ENCODE data around the gene GNG12. TPM values are rescaled to one million over a fixed set of nuclear protein-coding genes. Genes with fewer than 3 reads are reported as not detected.

The GNG12 gene
- total RNA-seq, 2 experiments from 2014 or later = not detected

DNA sequence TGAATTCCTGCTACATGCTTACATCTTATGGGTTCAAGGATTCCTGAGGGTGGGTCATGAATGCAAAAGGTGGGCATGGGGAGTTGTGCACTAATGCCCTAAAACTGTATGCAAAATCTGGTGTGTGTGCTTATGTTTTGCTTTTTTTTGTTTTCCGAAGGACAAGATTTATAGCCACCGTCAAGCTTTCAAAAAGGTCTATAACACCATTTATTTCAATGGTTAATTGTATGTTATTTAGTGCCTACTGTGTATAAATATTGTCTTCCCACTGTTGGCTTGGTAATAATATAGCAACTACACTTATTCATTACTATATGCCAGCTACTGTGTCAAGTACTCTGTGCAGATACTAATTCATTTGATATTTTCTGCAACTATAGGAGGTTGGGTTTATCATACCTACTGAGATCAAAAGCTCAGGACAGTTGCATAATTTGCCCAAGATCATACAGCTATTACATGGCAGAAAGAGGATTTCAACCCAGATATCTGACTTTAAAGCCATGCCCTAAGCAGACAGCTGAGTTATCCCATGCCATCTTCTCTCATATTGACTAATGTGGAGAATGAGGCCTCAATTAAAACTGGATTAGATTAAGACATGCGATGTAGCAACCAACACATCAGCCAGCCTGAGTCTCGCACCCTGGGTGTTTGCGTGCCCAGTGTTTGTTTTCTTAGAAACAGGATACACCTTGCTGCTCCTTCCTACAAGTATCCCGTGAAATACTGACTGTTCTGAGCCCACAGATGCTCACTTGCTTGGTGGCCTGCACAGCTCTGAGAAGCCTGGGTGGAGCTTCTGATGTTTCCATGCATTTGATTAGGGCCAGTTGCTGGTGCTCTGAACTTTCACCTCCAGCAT is 113.7 kb downstream of the GNG12 start:
- no peak for TF ChIP-seq CTCF (IDR thresholded peaks at IDR 0.05)
- H3K27me3 ChIP-seq (ENCODE audit: control insufficient read depth in 1 of 2, insufficient read depth in 2 of 2, low read length in 2 of 2) = no peaks in the 10 kb centered on the region
- Mint-ChIP-seq H3K4me3 (no peak overlapping the region), H3K27me3 (no peaks in the 10 kb centered on the region), H3K27ac (no peak overlapping the region), H3K9me3 (no peaks in the 10 kb centered on the region), H3K36me3 (ENCODE audit: low read depth) (no peaks in the 10 kb centered on the region), H3K4me1 (ENCODE audit: low read depth) (no peaks in the 10 kb centered on the region)
- ChIA-PET POLR2A (interaction anchor here (0.6 kb wide), 1 partner anchor 291 kb away, joined by 3 read pairs; no protein-coding TSS in a partner anchor), CTCF (no interaction called here)
- DNase-seq = no peak
- intact Hi-C loops (cut with DNase I, micrococcal nuclease) = no loop called here
- H3K4me1 ChIP-seq (ENCODE audit: insufficient read depth, low read length) = no peaks in the 10 kb centered on the region
- H3K27ac ChIP-seq (ENCODE audit: low read depth in 1 of 2, low read length in 2 of 2) = no peak overlapping the region
- no peaks in the 10 kb centered on the region for H3K9me3 ChIP-seq (ENCODE audit: control insufficient read depth in 1 of 2, insufficient read depth in 1 of 2, low read length in 2 of 2)
- ATAC-seq (ENCODE audit: poor library complexity) = no peak
- no peaks in the 10 kb centered on the region for H3K36me3 ChIP-seq (ENCODE audit: insufficient read depth, low read length)
- H3K4me3 ChIP-seq (ENCODE audit: low read length) = no peak overlapping the region

GRCh38 chr1:67717876-67718275 is 115.4 kb downstream of the GNG12 start:
- CTCF ChIA-PET = no interaction called here

GRCh38 chr1:67716800-67717199 is 116.5 kb downstream of the GNG12 start:
- H3K27me3 Mint-ChIP-seq = no peaks in the 10 kb centered on the region
- intact Hi-C loops (cut with DNase I, micrococcal nuclease) = no loop called here
- no peaks in the 10 kb centered on the region for H3K4me1 Mint-ChIP-seq (ENCODE audit: low read depth)
- TF ChIP-seq CTCF (IDR thresholded peaks at IDR 0.05) = no peak
- H3K4me3 ChIP-seq (ENCODE audit: low read length) = no peak overlapping the region
- H3K9me3 Mint-ChIP-seq = no peaks in the 10 kb centered on the region
- no peaks in the 10 kb centered on the region for H3K36me3 ChIP-seq (ENCODE audit: insufficient read depth, low read length)
- no peaks in the 10 kb centered on the region for H3K27me3 ChIP-seq (ENCODE audit: control insufficient read depth in 1 of 2, insufficient read depth in 2 of 2, low read length in 2 of 2)
- ATAC-seq (ENCODE audit: poor library complexity) (no peak), DNase-seq (no peak)
- no peaks in the 10 kb centered on the region for H3K9me3 ChIP-seq (ENCODE audit: control insufficient read depth in 1 of 2, insufficient read depth in 1 of 2, low read length in 2 of 2)
- ChIA-PET CTCF (no interaction called here), POLR2A (no interaction called here)
- no peak overlapping the region for H3K4me3 Mint-ChIP-seq
- H3K27ac ChIP-seq (ENCODE audit: low read depth in 1 of 2, low read length in 2 of 2) = no peak overlapping the region
- H3K4me1 ChIP-seq (ENCODE audit: insufficient read depth, low read length) = no peaks in the 10 kb centered on the region
- no peak overlapping the region for H3K27ac Mint-ChIP-seq
- H3K36me3 Mint-ChIP-seq (ENCODE audit: low read depth) = no peaks in the 10 kb centered on the region

More at GRCh38 chr1:67717876-67718275, 115.4 kb downstream of the GNG12 start:
- POLR2A ChIA-PET = no interaction called here
- Mint-ChIP-seq H3K4me1 (ENCODE audit: low read depth) (no peaks in the 10 kb centered on the region), H3K9me3 (no peaks in the 10 kb centered on the region), H3K27ac (no peak overlapping the region), H3K36me3 (ENCODE audit: low read depth) (no peaks in the 10 kb centered on the region), H3K27me3 (no peaks in the 10 kb centered on the region), H3K4me3 (no peak overlapping the region)
- no peak overlapping the region for H3K4me3 ChIP-seq (ENCODE audit: low read length)
- no peak overlapping the region for H3K27ac ChIP-seq (ENCODE audit: low read depth in 1 of 2, low read length in 2 of 2)
- no peaks in the 10 kb centered on the region for H3K36me3 ChIP-seq (ENCODE audit: insufficient read depth, low read length)
- no peaks in the 10 kb centered on the region for H3K9me3 ChIP-seq (ENCODE audit: control insufficient read depth in 1 of 2, insufficient read depth in 1 of 2, low read length in 2 of 2)
- DNase-seq = no peak
- intact Hi-C loops (cut with DNase I, micrococcal nuclease) = no loop called here
- H3K4me1 ChIP-seq (ENCODE audit: insufficient read depth, low read length) = no peaks in the 10 kb centered on the region
- no peaks in the 10 kb centered on the region for H3K27me3 ChIP-seq (ENCODE audit: control insufficient read depth in 1 of 2, insufficient read depth in 2 of 2, low read length in 2 of 2)
- no peak for TF ChIP-seq CTCF (IDR thresholded peaks at IDR 0.05)
- ATAC-seq (ENCODE audit: poor library complexity) = no peak

Measured in CD4-positive, alpha-beta T cell (primary cell).